Measurements from ENCODE around the gene RCOR2. TPM values are rescaled to one million over a fixed set of nuclear protein-coding genes. Genes with fewer than 3 reads are reported as not detected.

Gene RCOR2
- total and polyA plus RNA-seq, 2 donors (not counting 1 experiment from before 2014, with no cell fraction given) = not detected

DNA sequence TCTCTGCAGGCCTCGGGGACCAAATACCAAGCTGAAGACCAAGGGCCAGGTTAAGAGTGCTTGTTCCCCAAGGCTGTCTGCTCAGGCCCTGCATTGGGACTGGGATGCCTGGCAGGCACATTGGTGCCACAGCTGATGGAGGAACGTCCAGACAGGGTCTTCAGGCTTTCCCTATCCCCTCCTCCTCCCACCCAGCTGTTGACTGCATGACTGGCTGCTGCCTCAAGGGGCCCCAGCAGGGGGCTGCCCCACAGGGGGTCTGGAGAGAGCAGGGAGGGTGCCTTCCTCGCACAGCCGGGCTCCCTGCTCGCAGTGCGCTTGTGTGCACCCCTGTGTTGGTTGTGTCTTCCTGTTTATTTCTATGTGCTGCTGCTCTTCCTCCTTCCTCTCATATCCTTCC, 9.9 kb downstream of the RCOR2 start:
- TF ChIP-seq EZH2 (IDR thresholded peaks at IDR 0.05; ENCODE audit: borderline replicate concordance, insufficient read depth, low read depth, low read length, poor library complexity, severe bottlenecking) = no peak
- TF ChIP-seq, protein P1, sequence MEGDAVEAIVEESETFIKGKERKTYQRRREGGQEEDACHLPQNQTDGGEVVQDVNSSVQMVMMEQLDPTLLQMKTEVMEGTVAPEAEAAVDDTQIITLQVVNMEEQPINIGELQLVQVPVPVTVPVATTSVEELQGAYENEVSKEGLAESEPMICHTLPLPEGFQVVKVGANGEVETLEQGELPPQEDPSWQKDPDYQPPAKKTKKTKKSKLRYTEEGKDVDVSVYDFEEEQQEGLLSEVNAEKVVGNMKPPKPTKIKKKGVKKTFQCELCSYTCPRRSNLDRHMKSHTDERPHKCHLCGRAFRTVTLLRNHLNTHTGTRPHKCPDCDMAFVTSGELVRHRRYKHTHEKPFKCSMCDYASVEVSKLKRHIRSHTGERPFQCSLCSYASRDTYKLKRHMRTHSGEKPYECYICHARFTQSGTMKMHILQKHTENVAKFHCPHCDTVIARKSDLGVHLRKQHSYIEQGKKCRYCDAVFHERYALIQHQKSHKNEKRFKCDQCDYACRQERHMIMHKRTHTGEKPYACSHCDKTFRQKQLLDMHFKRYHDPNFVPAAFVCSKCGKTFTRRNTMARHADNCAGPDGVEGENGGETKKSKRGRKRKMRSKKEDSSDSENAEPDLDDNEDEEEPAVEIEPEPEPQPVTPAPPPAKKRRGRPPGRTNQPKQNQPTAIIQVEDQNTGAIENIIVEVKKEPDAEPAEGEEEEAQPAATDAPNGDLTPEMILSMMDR (IDR thresholded peaks at IDR 0.05) = no peak
- Mint-ChIP-seq H3K9me3 (ENCODE audit: insufficient read depth) (no peaks in the 10 kb centered on the region), H3K27ac (no peak overlapping the region), H3K4me3 (no peak overlapping the region), H3K4me1 (no peaks in the 10 kb centered on the region), H3K27me3 (no peaks in the 10 kb centered on the region)
- no peaks in the 10 kb centered on the region for H3K9me3 ChIP-seq (ENCODE audit: control extremely low read depth in 1 of 3, control insufficient read depth in 2 of 3, insufficient read depth in 1 of 3, low read length in 2 of 3)
- ChIA-PET CTCF (interaction anchor here (0.9 to 1.9 kb wide), 6 partner anchors 13 to 139 kb away, joined by 3 to 22 read pairs (median 6); partner anchors contain the start of genes MARK2 and ZFTA), POLR2A (interaction anchor here (1.0 kb wide), 1 partner anchor 69 kb away, joined by 3 read pairs; no protein-coding TSS in a partner anchor)
- H3K4me1 ChIP-seq (ENCODE audit: control insufficient read depth in 2 of 2, insufficient read depth in 2 of 2, low read length in 2 of 2) = no peaks in the 10 kb centered on the region
- H3K79me2 ChIP-seq (ENCODE audit: control insufficient read depth, insufficient read depth, low read length) = peaks cover 5% of the 10 kb centered on the region
- ATAC-seq (ENCODE audit: low read depth) (no peak), DNase-seq (no peak)
- H2AFZ ChIP-seq (ENCODE audit: insufficient read depth, low read depth, low read length, poor library complexity, severe bottlenecking) = no peak overlapping the region
- intact Hi-C loops (cut with micrococcal nuclease) = no loop called here
- H3K4me3 ChIP-seq (ENCODE audit: control extremely low read depth in 1 of 5, extremely low read depth in 1 of 5, insufficient read depth in 1 of 5, low read depth in 2 of 5, low read length in 4 of 5) = no peak overlapping the region
- no peaks in the 10 kb centered on the region for H3K27me3 ChIP-seq (replicated peaks in 1 of 4; ENCODE audit: control extremely low read depth in 1 of 4, control insufficient read depth in 3 of 4, insufficient read depth in 4 of 4, low read length in 3 of 4)
- no peak overlapping the region for H3K9ac ChIP-seq (ENCODE audit: low read length)
- H4K20me1 ChIP-seq (ENCODE audit: control insufficient read depth, insufficient read depth, low read length, poor library complexity, severe bottlenecking) = peaks cover 77% of the 10 kb centered on the region
- H3K36me3 ChIP-seq (replicated peaks in 1 of 2; ENCODE audit: control extremely low read depth in 1 of 2, control insufficient read depth in 1 of 2, extremely low read depth in 1 of 2, insufficient read depth in 2 of 2, low read length in 1 of 2) = peaks cover 3 to 71% of the 10 kb centered on the region in 2 experiments
- WGBS (ENCODE audit: insufficient coverage) = 96% methylated on average over 5 of the region's 6 CpGs
- H3K27ac ChIP-seq (ENCODE audit: low read length in 2 of 2) = no peak overlapping the region
- no peak overlapping the region for H3K4me2 ChIP-seq (replicated peaks; ENCODE audit: low read depth, low read length, poor library complexity, severe bottlenecking)

DNA sequence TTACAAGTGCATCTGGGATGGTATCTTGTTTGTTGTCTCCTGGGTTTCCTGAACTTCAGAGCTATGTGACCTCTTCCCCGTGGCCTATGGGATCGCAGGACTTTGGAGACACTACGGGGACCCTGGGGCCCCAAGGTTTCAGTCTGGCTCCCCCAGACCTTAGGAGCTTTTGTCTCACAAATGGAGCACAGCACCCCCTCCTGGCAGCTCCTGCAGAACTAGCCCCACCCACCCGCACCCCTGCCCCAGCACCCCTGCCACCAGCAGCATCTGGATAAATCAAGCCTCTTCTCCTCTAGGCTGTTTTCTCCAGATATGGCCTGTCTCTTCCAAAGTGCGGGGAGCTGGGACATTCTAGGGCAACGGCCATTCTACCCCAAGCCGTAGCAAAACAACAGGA, 10.4 kb downstream of the RCOR2 start:
- Histone ChIP-seq H3K9me3 (ENCODE audit: control extremely low read depth in 1 of 3, control insufficient read depth in 2 of 3, insufficient read depth in 1 of 3, low read length in 2 of 3) (no peaks in the 10 kb centered on the region), H3K36me3 (replicated peaks in 1 of 2; ENCODE audit: control extremely low read depth in 1 of 2, control insufficient read depth in 1 of 2, extremely low read depth in 1 of 2, insufficient read depth in 2 of 2, low read length in 1 of 2) (peaks cover 3 to 76% of the 10 kb centered on the region in 2 experiments), H3K79me2 (ENCODE audit: control insufficient read depth, insufficient read depth, low read length) (peaks cover 5% of the 10 kb centered on the region), H3K9ac (ENCODE audit: low read length) (no peak overlapping the region), H4K20me1 (ENCODE audit: control insufficient read depth, insufficient read depth, low read length, poor library complexity, severe bottlenecking) (peaks cover 82% of the 10 kb centered on the region), H3K27me3 (replicated peaks in 1 of 4; ENCODE audit: control extremely low read depth in 1 of 4, control insufficient read depth in 3 of 4, insufficient read depth in 4 of 4, low read length in 3 of 4) (no peaks in the 10 kb centered on the region), H3K4me3 (ENCODE audit: control extremely low read depth in 1 of 5, extremely low read depth in 1 of 5, insufficient read depth in 1 of 5, low read depth in 2 of 5, low read length in 4 of 5) (no peak overlapping the region), H3K4me2 (replicated peaks; ENCODE audit: low read depth, low read length, poor library complexity, severe bottlenecking) (no peak overlapping the region), H2AFZ (ENCODE audit: insufficient read depth, low read depth, low read length, poor library complexity, severe bottlenecking) (no peak overlapping the region), H3K27ac (ENCODE audit: low read length in 2 of 2) (no peak overlapping the region), H3K4me1 (ENCODE audit: control insufficient read depth in 2 of 2, insufficient read depth in 2 of 2, low read length in 2 of 2) (no peaks in the 10 kb centered on the region)
- peak; percentile 54 for DNase-seq
- ATAC-seq (ENCODE audit: low read depth) = peak; percentile 47
- CTCF ChIA-PET = interaction anchor here (0.9 to 1.9 kb wide), 6 partner anchors 14 to 139 kb away, joined by 3 to 22 read pairs (median 6); partner anchors contain the start of genes MARK2 and ZFTA
- H3K9me3 Mint-ChIP-seq (ENCODE audit: insufficient read depth) = no peaks in the 10 kb centered on the region
- no peaks in the 10 kb centered on the region for H3K27me3 Mint-ChIP-seq
- H3K4me1 Mint-ChIP-seq = no peaks in the 10 kb centered on the region
- intact Hi-C loops (cut with micrococcal nuclease) = loop anchor here (1.0 kb wide), 1 partner anchor 69 kb away; no protein-coding TSS in a partner anchor
- H3K4me3 Mint-ChIP-seq = no peak overlapping the region
- H3K27ac Mint-ChIP-seq = no peak overlapping the region
- 91% methylated on average over 6 of the region's 7 CpGs for WGBS (ENCODE audit: insufficient coverage)
- no peak for TF ChIP-seq EZH2 (IDR thresholded peaks at IDR 0.05; ENCODE audit: borderline replicate concordance, insufficient read depth, low read depth, low read length, poor library complexity, severe bottlenecking)
- TF ChIP-seq, protein P1 (IDR thresholded peaks at IDR 0.05) = peak; percentile 29
- POLR2A ChIA-PET = interaction anchor here (0.6 to 1.0 kb wide), 3 partner anchors 24 to 92 kb away, joined by 3 to 6 read pairs (median 4); no protein-coding TSS in a partner anchor
